ENCODE results near the gene BCL2L14.

The BCL2L14 gene

DNA sequence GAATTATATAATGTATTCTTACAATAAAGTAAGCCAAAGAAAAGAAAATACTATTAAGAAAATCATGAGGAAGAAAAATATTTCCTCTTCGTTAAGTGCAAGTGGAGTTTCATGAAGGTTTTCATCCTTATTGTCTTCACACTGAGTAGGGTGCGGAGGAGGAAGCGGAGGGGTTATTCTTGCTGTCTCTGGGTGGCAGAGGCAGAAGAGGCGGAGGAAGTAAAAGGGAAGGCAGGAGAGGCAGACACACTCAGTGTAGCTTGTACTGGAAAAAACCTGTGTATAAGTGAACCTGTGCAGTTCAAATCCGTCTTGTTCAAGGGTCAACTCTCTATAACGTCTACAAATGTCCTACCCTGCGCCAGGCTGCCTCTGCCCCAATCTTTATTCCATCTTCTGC lies 22.0 kb upstream of the BCL2L14 start:
- POLR2A ChIA-PET, result no interaction called here
- TF ChIP-seq ARNT (IDR thresholded peaks at IDR 0.05) (no peak), HDGF (IDR thresholded peaks at IDR 0.05; ENCODE audit: borderline replicate concordance) (no peak), FOXM1 (IDR thresholded peaks at IDR 0.05; ENCODE audit: borderline replicate concordance) (no peak), FOXA1 (IDR thresholded peaks at IDR 0.05) (no peak), TARDBP (IDR thresholded peaks at IDR 0.05) (no peak), BHLHE40 (IDR thresholded peaks at IDR 0.05; ENCODE audit: borderline replicate concordance) (no peak), CTBP1 (IDR thresholded peaks at IDR 0.05; ENCODE audit: borderline replicate concordance) (no peak)
- CTCF ChIA-PET, result no interaction called here
- DNase-seq (ENCODE audit: extremely low spot score), result no peak

DNA sequence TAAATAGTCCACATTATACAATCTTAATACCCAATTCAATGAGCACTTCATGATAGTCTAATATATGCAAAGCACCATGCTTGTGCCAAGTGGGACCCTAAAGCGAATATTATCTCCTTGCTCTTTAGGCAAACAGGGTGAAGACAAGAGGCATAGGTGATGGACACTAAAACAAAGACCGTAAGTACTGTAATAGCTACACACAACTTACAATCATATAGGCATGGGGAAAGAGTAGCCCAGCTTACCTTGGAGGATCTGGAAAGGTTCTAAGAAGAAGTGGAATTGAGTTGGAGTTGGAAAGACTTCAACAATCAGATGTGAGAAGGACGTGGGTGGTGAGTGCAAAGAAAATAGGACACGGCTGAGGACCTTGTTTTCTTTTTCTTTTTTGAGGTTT lies 19.1 kb upstream of the BCL2L14 start:
- no peak for DNase-seq (ENCODE audit: extremely low spot score)
- POLR2A ChIA-PET, result no interaction called here
- CTCF ChIA-PET, result interaction anchor here (0.6 kb wide), 1 partner anchor 1229 kb away, joined by 3 read pairs; no protein-coding TSS in a partner anchor

DNA sequence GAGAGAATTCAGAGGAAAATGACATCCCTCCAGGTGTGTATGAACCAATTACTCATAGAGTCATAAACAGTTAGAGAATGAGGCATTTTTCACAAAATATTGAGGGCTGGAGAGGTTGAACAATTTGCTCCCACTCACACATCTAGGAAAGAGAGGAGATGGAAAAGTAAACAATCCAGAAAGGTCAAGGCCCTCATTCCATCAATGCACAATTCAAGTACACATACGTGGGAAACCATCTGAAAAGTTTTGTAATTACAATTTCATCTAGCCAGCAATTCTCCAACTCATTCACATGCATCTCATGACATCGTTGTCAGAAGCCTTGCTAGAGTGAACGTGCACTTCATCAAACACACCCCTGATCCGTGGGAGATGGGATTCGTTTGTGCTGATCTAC lies 15.7 kb upstream of the BCL2L14 start:
- CTCF ChIA-PET, result no interaction called here

More for the DNA sequence above, 19.1 kb upstream of the BCL2L14 start:
- TF ChIP-seq FOXM1 (IDR thresholded peaks at IDR 0.05; ENCODE audit: borderline replicate concordance) (no peak), TARDBP (IDR thresholded peaks at IDR 0.05) (no peak), SP1 (IDR thresholded peaks at IDR 0.05) (no peak), ZNF384 (IDR thresholded peaks at IDR 0.05) (no peak), LEF1 (IDR thresholded peaks at IDR 0.05; ENCODE audit: borderline replicate concordance) (no peak), L3MBTL2 (conservative IDR thresholded peaks at IDR 0.05) (no peak), SUZ12 (IDR thresholded peaks at IDR 0.05) (no peak), BHLHE40 (IDR thresholded peaks at IDR 0.05; ENCODE audit: borderline replicate concordance) (no peak), HDGF (IDR thresholded peaks at IDR 0.05; ENCODE audit: borderline replicate concordance) (no peak), CTBP1 (IDR thresholded peaks at IDR 0.05; ENCODE audit: borderline replicate concordance) (no peak), NFRKB (IDR thresholded peaks at IDR 0.05) (no peak), ELF4 (IDR thresholded peaks at IDR 0.05) (no peak), FOXK2 (IDR thresholded peaks at IDR 0.05) (no peak), FOXA1 (IDR thresholded peaks at IDR 0.05) (no peak), ARNT (IDR thresholded peaks at IDR 0.05) (no peak)
- TF ChIP-seq, protein P1, sequence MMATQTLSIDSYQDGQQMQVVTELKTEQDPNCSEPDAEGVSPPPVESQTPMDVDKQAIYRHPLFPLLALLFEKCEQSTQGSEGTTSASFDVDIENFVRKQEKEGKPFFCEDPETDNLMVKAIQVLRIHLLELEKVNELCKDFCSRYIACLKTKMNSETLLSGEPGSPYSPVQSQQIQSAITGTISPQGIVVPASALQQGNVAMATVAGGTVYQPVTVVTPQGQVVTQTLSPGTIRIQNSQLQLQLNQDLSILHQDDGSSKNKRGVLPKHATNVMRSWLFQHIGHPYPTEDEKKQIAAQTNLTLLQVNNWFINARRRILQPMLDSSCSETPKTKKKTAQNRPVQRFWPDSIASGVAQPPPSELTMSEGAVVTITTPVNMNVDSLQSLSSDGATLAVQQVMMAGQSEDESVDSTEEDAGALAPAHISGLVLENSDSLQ (IDR thresholded peaks at IDR 0.05), result no peak

DNA sequence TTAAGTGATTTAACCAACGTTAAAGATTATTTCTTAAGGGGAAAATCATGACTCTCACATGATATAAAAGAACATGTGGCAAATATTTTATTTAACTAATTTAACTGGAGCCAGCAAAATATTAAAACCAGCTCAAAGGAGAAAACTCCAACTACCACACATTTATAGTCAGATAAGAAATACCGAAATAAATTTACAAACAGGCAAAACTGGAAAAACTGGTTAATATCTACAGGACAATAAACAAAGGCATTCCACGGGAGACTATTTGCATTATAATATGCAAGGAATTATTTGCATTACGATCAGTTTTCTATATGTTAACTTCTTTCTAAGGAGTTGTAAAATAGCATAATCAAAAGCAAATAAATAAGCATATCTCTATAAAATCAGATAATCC lies 13.8 kb upstream of the BCL2L14 start:
- CTCF ChIA-PET, result no interaction called here

More for the DNA sequence above, 15.7 kb upstream of the BCL2L14 start:
- POLR2A ChIA-PET, result no interaction called here
- no peak for TF ChIP-seq HDGF (IDR thresholded peaks at IDR 0.05; ENCODE audit: borderline replicate concordance)
- TF ChIP-seq, protein P1 (IDR thresholded peaks at IDR 0.05), result no peak
- no peak for TF ChIP-seq ARNT (IDR thresholded peaks at IDR 0.05)
- no peak for TF ChIP-seq CTBP1 (IDR thresholded peaks at IDR 0.05; ENCODE audit: borderline replicate concordance)
- TF ChIP-seq TARDBP (IDR thresholded peaks at IDR 0.05), result no peak
- TF ChIP-seq BHLHE40 (IDR thresholded peaks at IDR 0.05; ENCODE audit: borderline replicate concordance), result no peak
- TF ChIP-seq FOXK2 (IDR thresholded peaks at IDR 0.05), result no peak
- TF ChIP-seq LEF1 (IDR thresholded peaks at IDR 0.05; ENCODE audit: borderline replicate concordance), result no peak
- no peak for TF ChIP-seq SUZ12 (IDR thresholded peaks at IDR 0.05)
- no peak for TF ChIP-seq ELF4 (IDR thresholded peaks at IDR 0.05)
- no peak for TF ChIP-seq L3MBTL2 (conservative IDR thresholded peaks at IDR 0.05)
- no peak for TF ChIP-seq NFRKB (IDR thresholded peaks at IDR 0.05)
- no peak for TF ChIP-seq FOXA1 (IDR thresholded peaks at IDR 0.05)
- no peak for DNase-seq (ENCODE audit: extremely low spot score)

DNA sequence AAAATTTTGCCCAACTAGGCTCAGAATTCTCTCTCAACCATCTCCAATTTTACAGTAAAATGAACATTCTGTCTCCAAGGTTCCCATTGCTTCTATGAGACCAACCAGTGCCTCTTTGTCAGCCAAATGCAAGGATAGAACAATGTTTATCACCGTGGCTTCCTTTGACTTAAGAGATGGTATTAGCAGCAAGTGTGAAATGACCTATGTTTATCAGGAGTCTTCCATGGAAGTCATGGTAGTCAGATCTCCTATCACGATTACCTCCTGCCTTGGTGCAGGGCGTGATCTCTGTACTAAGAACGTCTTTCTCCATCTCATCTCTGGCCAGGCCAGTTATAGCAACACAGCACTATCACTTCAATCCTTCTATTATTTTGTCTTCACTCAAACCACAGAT lies 6.1 kb upstream of the BCL2L14 start:
- TF ChIP-seq L3MBTL2 (conservative IDR thresholded peaks at IDR 0.05) (no peak), ELF4 (IDR thresholded peaks at IDR 0.05) (no peak), SUZ12 (IDR thresholded peaks at IDR 0.05) (no peak), NFRKB (IDR thresholded peaks at IDR 0.05) (no peak), LEF1 (IDR thresholded peaks at IDR 0.05; ENCODE audit: borderline replicate concordance) (no peak), ARNT (IDR thresholded peaks at IDR 0.05) (no peak), CTBP1 (IDR thresholded peaks at IDR 0.05; ENCODE audit: borderline replicate concordance) (no peak)
- ChIA-PET CTCF (no interaction called here), POLR2A (no interaction called here)
- DNase-seq (ENCODE audit: extremely low spot score), result no peak

More for the DNA sequence above, 13.8 kb upstream of the BCL2L14 start:
- TF ChIP-seq SUZ12 (IDR thresholded peaks at IDR 0.05) (no peak), ELF4 (IDR thresholded peaks at IDR 0.05) (no peak), CTBP1 (IDR thresholded peaks at IDR 0.05; ENCODE audit: borderline replicate concordance) (no peak), ZNF384 (IDR thresholded peaks at IDR 0.05) (no peak), LEF1 (IDR thresholded peaks at IDR 0.05; ENCODE audit: borderline replicate concordance) (no peak), L3MBTL2 (conservative IDR thresholded peaks at IDR 0.05) (no peak), NFRKB (IDR thresholded peaks at IDR 0.05) (no peak), FOXA1 (IDR thresholded peaks at IDR 0.05) (no peak), SP1 (IDR thresholded peaks at IDR 0.05) (no peak), TARDBP (IDR thresholded peaks at IDR 0.05) (no peak)
- TF ChIP-seq, protein P1 (IDR thresholded peaks at IDR 0.05), result no peak
- DNase-seq (ENCODE audit: extremely low spot score), result no peak
- POLR2A ChIA-PET, result no interaction called here

DNA sequence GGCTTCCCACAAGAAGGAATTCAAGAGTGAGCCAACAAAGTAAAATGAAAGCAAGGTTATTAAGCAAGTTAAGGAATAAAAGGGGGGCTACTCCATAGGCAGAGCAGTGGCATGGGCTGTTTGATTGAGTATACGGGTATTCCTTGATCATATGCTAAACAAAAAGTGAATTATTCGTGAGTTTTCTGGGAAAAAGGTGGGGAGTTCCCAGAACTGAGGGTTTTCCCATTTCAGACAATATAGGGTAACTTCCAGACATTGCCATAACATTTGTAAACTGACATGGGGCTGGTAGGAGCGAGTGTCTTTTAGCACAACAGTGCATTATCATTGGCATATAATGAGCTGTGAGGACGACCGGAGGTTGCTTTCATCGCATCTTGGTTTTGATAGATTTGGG lies 2.0 kb upstream of the BCL2L14 start:
- CTCF ChIA-PET, result interaction anchor here (0.6 kb wide), 1 partner anchor 266 kb away, joined by 3 read pairs; no protein-coding TSS in a partner anchor
- no peak for DNase-seq (ENCODE audit: extremely low spot score)
- no peak for TF ChIP-seq LEF1 (IDR thresholded peaks at IDR 0.05; ENCODE audit: borderline replicate concordance)
- TF ChIP-seq BHLHE40 (IDR thresholded peaks at IDR 0.05; ENCODE audit: borderline replicate concordance), result no peak
- TF ChIP-seq, protein P1 (IDR thresholded peaks at IDR 0.05), result no peak
- no peak for TF ChIP-seq SUZ12 (IDR thresholded peaks at IDR 0.05)
- TF ChIP-seq SP1 (IDR thresholded peaks at IDR 0.05), result no peak
- no peak for TF ChIP-seq FOXM1 (IDR thresholded peaks at IDR 0.05; ENCODE audit: borderline replicate concordance)
- POLR2A ChIA-PET, result no interaction called here
